Measurements from ENCODE around the gene GOLGA6D.

GRCh38 chr15:75314552-75315290 lies 32.1 kb downstream of the GOLGA6D start:
- TF ChIP-seq ZNF274 (IDR thresholded peaks at IDR 0.05; ENCODE audit: low read depth, low read length) (no peak), YY1 (IDR thresholded peaks at IDR 0.05; ENCODE audit: insufficient read depth, insufficient read length) (no peak)

All from NT2/D1 (cell line).